Fibroblast of lung (primary cell): Measurements from ENCODE around the gene C1QTNF9. TPM values are rescaled to one million over a fixed set of nuclear protein-coding genes. Genes with fewer than 3 reads are reported as not detected.

Experiments
- DNase-seq, 2 donors: peaks; one replicate each; pipeline versions ENCODE4 v3.0.0 to v3.0.0-alpha.2; 2010; ENCODE audit warnings: low read depth in 2 of 2
- H2AFZ ChIP-seq: 2 replicates; pipeline ENCODE4 v1.5.1; 2012; ENCODE audit warnings: low read length, control low read depth, inconsistent platforms
- H3K27ac ChIP-seq: 2 replicates; pipeline ENCODE4 v1.5.1; 2011; ENCODE audit warnings: low read length, control low read depth; ENCODE audit not compliant: insufficient read depth
- H3K27me3 ChIP-seq: 2 replicates; pipeline ENCODE4 v1.5.1; 2011; ENCODE audit warnings: mild to moderate bottlenecking, low read length; ENCODE audit not compliant: control insufficient read depth, insufficient read depth
- H3K36me3 ChIP-seq: 2 replicates; pipeline ENCODE4 v1.5.1; 2011; ENCODE audit warnings: low read length; ENCODE audit not compliant: control insufficient read depth, insufficient read depth
- H3K4me1 ChIP-seq: 2 replicates; pipeline ENCODE4 v1.5.1; 2011; ENCODE audit warnings: low read length; ENCODE audit not compliant: control insufficient read depth, insufficient read depth; ENCODE audit errors: extremely low read depth
- H3K4me2 ChIP-seq: 2 replicates; pipeline ENCODE4 v1.5.1; 2011; ENCODE audit warnings: low read length, control low read depth; ENCODE audit not compliant: insufficient read depth; ENCODE audit errors: extremely low read depth
- H3K4me3 ChIP-seq, 4 experiments: fragments of 200-600 bp in 1 of 4; sonication (generic) in 1 of 4; replicated peaks in 1 of 4; 2 replicates each; pipeline ENCODE4 v1.5.1; 2011 to 2016; ENCODE audit warnings: low read length in 4 of 4, low read depth in 3 of 4, mild to moderate bottlenecking in 3 of 4, control low read depth in 2 of 4, inconsistent platforms in 1 of 4, mixed read lengths in 1 of 4; ENCODE audit not compliant: insufficient read depth in 1 of 4; ENCODE audit errors: control extremely low read depth in 1 of 4
- H3K79me2 ChIP-seq: 2 replicates; pipeline ENCODE4 v1.5.1; 2012; ENCODE audit warnings: mild to moderate bottlenecking, low read length, inconsistent platforms; ENCODE audit not compliant: control insufficient read depth, insufficient read depth
- H3K9ac ChIP-seq: 2 replicates; pipeline ENCODE4 v1.5.1; 2011; ENCODE audit warnings: mild to moderate bottlenecking, low read length, control low read depth; ENCODE audit not compliant: insufficient read depth
- H3K9me3 ChIP-seq: 2 replicates; pipeline ENCODE4 v1.5.1; 2012; ENCODE audit warnings: low read depth, low read length; ENCODE audit not compliant: control insufficient read depth, insufficient read depth
- H4K20me1 ChIP-seq: 2 replicates; pipeline ENCODE4 v1.5.1; 2011; ENCODE audit warnings: low read length; ENCODE audit not compliant: control insufficient read depth, insufficient read depth; ENCODE audit errors: extremely low read depth
- EZH2 ChIP-seq: IDR thresholded peaks from 2 replicates; pipeline ENCODE4 v1.5.1; 2012; ENCODE audit warnings: low read length, control low read depth, mild to moderate bottlenecking; ENCODE audit errors: missing control alignments
- polyA plus RNA-seq, 2 donors: library from polyadenylated mRNA; depleted of rRNA in 1 of 2; stranded (reverse) in 1 of 2; unstranded in 1 of 2; fragments of >200 nt; gene quantifications; 2 replicates each; pipeline ENCODE4 v1.2.1, GENCODE V29; 2011 to 2012; ENCODE audit warnings: missing spikeins in 1 of 2
- total RNA-seq: library from RNA; depleted of rRNA; stranded (reverse); fragments of >200 nt; gene quantifications from 2 replicates; pipeline ENCODE4 v1.2.1, GENCODE V29; 2014
- TF ChIP-seq, protein P1 (sequence below), 2 donors: IDR thresholded peaks in 1 of 2; conservative IDR thresholded peaks in 1 of 2; 1 replicate in 1 of 2; 2 replicates in 1 of 2; pipeline ENCODE4 v1.5.1; 2011 to 2012; ENCODE audit warnings: low read length in 2 of 2, control low read depth in 1 of 2, inconsistent platforms in 1 of 2, low read depth in 1 of 2, mild to moderate bottlenecking in 1 of 2

The C1QTNF9 gene
- total and polyA plus RNA-seq, 2 donors (not counting 1 experiment from before 2014, with no cell fraction given): 0.51 TPM; not detected in 1

DNA sequence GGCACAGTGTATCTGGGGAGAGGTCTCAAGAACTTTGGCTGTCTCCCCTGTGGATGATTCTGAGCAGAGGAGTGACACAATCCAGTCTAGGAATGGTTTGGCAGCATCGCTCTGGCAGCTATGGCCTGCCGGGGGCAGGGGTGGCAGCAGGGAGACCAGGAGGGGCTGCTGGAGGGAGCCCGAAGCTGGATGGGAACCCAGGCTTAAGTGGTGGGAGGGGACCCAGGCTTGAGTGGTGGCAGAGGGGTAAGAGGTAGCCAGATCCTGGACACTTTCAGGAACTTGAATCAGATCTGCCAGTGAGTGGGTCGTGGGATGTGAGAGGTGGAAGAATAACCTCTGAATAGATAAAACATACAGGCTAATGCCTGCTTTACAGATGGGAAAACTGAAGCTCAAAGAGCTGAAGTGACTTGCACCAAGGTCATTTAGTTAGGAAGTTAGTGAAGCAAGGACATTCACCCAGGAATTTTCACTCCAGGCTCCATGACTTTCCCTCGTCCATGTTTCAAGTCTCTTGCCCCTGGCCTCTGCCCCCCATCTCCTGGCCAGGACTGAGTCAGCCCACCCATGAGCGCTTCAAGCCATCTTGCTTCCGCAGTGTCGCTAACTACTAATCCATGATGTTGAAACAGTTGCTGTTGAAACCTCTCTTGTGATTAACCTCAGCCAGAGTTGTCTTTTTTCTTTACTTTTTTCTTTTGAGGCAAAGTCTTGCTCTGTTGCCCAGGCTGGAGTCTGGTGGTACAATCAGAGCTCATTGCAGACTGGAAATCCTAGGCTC, 29.9 kb upstream of the C1QTNF9 start:
- Histone ChIP-seq H3K4me2 (no peak overlapping the region), H4K20me1 (no peaks in the 10 kb centered on the region), H3K36me3 (no peaks in the 10 kb centered on the region), H3K27me3 (no peaks in the 10 kb centered on the region), H2AFZ (no peak overlapping the region), H3K27ac (no peak overlapping the region), H3K4me1 (no peaks in the 10 kb centered on the region), H3K79me2 (no peaks in the 10 kb centered on the region), H3K4me3 (no peak overlapping the region), H3K9me3 (no peaks in the 10 kb centered on the region), H3K9ac (no peak overlapping the region)
- DNase-seq: peak in 1 of 2 donors; percentile 23
- TF ChIP-seq EZH2: no peak
- TF ChIP-seq, protein P1, sequence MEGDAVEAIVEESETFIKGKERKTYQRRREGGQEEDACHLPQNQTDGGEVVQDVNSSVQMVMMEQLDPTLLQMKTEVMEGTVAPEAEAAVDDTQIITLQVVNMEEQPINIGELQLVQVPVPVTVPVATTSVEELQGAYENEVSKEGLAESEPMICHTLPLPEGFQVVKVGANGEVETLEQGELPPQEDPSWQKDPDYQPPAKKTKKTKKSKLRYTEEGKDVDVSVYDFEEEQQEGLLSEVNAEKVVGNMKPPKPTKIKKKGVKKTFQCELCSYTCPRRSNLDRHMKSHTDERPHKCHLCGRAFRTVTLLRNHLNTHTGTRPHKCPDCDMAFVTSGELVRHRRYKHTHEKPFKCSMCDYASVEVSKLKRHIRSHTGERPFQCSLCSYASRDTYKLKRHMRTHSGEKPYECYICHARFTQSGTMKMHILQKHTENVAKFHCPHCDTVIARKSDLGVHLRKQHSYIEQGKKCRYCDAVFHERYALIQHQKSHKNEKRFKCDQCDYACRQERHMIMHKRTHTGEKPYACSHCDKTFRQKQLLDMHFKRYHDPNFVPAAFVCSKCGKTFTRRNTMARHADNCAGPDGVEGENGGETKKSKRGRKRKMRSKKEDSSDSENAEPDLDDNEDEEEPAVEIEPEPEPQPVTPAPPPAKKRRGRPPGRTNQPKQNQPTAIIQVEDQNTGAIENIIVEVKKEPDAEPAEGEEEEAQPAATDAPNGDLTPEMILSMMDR (conservative IDR thresholded peaks at IDR 0.05 in 1 of 2, IDR thresholded peaks at IDR 0.05 in 1 of 2; ENCODE audit: low read depth in 1 of 2, low read length in 2 of 2): no peak

DNA sequence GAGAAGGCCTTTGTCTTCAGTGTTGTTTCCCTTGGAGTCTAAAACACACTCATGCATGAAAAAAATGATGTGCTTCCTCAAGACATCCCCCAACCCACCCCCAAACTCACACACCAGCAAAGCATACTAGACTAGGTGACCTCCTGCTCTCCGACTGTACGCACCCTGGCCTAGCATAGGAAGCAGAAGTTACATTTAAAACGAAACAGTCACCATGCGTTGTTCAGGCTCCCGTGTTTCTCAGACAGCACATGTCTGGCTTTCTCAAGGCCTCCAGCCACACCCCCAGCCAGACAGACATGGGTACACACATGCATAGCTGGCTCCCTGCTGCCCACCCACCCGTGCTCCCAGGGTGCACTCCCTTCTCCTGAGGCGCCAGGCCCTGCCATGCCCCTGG, 28.7 kb upstream of the C1QTNF9 start:
- no peaks in the 10 kb centered on the region for H4K20me1 ChIP-seq
- H3K4me3 ChIP-seq: no peak overlapping the region
- H3K27ac ChIP-seq: no peak overlapping the region
- no peak overlapping the region for H3K9ac ChIP-seq
- no peak overlapping the region for H2AFZ ChIP-seq
- H3K36me3 ChIP-seq: no peaks in the 10 kb centered on the region
- H3K9me3 ChIP-seq: no peaks in the 10 kb centered on the region
- TF ChIP-seq EZH2: no peak
- TF ChIP-seq, protein P1 (conservative IDR thresholded peaks at IDR 0.05 in 1 of 2, IDR thresholded peaks at IDR 0.05 in 1 of 2; ENCODE audit: low read depth in 1 of 2, low read length in 2 of 2): no peak
- H3K4me2 ChIP-seq: no peak overlapping the region
- no peaks in the 10 kb centered on the region for H3K27me3 ChIP-seq
- H3K79me2 ChIP-seq: no peaks in the 10 kb centered on the region
- no peak for DNase-seq
- H3K4me1 ChIP-seq: no peaks in the 10 kb centered on the region

DNA sequence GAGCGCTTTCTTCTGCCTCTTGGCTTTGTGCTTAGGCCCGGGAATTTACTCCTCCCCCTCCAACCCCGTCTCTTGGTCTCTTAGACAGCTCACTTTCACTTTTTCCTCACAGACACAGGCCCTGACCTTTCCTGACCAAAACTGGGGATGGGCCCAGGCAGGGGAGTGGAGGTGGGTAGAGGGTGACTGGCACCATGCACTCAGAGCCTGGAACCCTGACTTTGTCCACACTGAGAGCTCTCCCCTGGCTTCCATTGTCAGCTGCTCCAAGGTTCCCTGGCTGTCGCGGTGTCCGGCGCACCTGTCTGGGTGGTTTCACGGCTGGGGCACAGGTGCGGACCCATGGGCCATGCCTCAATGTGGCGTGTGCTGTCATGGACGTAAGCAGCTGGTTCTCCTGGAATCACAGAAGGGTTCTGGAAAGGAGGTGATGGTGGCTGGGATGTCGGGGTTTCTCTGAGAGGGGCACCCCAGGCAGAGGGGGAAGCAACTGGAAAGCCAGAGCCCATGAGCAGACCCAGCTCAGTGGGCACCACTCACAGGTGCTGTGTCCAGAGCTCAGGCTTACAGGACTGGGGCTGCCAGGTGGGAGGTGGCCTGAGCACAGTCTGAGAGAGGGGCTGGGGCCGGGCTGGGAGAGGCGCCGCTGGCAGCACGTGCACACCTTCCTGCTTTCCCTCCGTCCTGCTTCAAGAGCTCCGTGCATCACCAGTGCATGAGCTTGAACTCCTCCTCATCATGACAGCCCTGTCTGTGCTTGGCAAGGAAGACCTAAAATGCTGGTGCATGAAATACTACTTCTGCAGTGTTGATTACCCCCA, 28.0 kb upstream of the C1QTNF9 start:
- H3K9me3 ChIP-seq: no peaks in the 10 kb centered on the region
- H4K20me1 ChIP-seq: no peaks in the 10 kb centered on the region
- H3K9ac ChIP-seq: no peak overlapping the region
- peaks cover 2% of the 10 kb centered on the region for H3K36me3 ChIP-seq
- H2AFZ ChIP-seq: no peak overlapping the region
- no peak overlapping the region for H3K4me2 ChIP-seq
- no peaks in the 10 kb centered on the region for H3K79me2 ChIP-seq
- H3K4me1 ChIP-seq: no peaks in the 10 kb centered on the region
- no peak for DNase-seq
- no peak overlapping the region for H3K4me3 ChIP-seq
- no peak overlapping the region for H3K27ac ChIP-seq
- no peaks in the 10 kb centered on the region for H3K27me3 ChIP-seq
- TF ChIP-seq, protein P1 (conservative IDR thresholded peaks at IDR 0.05 in 1 of 2, IDR thresholded peaks at IDR 0.05 in 1 of 2; ENCODE audit: low read depth in 1 of 2, low read length in 2 of 2): no peak
- no peak for TF ChIP-seq EZH2
